ENCODE data around the gene CYP2S1.
"Not testable (repeated sequence)": the region's sequence is repeated elsewhere in the genome, so short reads cannot be mapped to it uniquely, and the experiment has no call there.

CYP2S1 gene

DNA sequence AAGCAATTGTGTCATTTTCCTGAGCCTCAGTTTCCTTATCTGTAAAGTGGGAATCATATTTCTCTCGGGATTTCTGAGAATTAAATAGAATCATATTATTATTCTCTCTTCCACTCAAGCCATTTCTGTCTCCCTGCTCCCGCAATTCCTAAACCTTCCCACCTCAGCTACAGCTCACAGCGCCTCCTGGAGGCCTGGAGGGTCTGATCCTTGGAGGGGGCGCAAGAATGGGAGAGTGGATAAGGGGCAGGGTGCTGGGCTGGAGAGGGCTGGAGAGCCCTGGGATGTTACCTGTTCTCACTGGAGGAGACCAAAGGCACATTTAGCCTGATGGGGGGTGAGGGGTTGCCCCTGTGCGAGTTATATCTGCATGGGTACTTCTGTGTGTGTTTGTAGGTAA lies 31.1 kb upstream of the CYP2S1 start:
- FAIRE-seq (no peak), DNase-seq (ENCODE audit: insufficient read length, low spot score) (no peak)
- TF ChIP-seq, protein P1, sequence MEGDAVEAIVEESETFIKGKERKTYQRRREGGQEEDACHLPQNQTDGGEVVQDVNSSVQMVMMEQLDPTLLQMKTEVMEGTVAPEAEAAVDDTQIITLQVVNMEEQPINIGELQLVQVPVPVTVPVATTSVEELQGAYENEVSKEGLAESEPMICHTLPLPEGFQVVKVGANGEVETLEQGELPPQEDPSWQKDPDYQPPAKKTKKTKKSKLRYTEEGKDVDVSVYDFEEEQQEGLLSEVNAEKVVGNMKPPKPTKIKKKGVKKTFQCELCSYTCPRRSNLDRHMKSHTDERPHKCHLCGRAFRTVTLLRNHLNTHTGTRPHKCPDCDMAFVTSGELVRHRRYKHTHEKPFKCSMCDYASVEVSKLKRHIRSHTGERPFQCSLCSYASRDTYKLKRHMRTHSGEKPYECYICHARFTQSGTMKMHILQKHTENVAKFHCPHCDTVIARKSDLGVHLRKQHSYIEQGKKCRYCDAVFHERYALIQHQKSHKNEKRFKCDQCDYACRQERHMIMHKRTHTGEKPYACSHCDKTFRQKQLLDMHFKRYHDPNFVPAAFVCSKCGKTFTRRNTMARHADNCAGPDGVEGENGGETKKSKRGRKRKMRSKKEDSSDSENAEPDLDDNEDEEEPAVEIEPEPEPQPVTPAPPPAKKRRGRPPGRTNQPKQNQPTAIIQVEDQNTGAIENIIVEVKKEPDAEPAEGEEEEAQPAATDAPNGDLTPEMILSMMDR (IDR thresholded peaks at IDR 0.05; ENCODE audit: insufficient read depth, missing control alignments), result no peak

DNA sequence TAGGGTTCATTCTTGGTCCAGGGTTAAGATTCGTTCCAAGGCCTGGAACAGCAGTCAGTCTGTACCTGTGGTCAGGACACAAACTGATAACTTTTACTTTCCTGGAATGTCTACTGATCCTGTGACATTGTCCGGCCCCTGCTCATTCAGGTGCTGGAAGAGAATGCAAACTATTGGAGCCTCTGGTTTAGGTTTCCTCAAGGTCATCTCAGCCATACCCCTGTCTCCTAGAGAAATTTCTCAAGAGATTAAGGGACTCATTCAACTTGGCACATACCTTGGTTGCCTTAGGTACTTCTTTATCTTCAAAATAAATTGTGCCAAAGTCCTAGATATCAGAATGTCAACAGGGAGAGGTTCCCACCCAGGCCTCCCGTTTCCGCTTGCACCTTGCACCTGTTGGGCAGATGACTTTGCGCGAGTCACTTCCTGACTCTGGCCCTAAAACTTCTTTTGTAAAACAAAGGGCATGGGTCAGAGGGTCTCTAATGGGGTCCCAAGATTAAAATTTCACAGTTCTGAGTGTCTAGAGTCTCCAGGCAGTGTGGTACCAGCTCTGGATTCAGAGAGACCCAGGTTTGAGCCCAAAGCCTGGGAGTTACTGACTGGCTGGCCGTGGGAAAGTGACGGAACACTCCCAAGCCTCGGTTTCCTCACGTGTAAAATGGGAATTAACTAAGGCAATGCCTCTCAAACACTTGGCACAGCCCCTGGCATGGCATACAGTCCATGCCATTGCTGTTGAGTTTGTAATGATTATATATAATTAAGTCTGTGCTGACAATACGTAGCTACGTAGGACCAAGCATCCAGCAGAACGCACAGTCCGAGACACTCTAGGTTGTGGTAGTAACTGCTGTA lies 25.8 kb upstream of the CYP2S1 start:
- DNase-seq (ENCODE audit: insufficient read length, low spot score) (no peak), FAIRE-seq (no peak)
- TF ChIP-seq, protein P1 (IDR thresholded peaks at IDR 0.05; ENCODE audit: insufficient read depth, missing control alignments), result no peak

DNA sequence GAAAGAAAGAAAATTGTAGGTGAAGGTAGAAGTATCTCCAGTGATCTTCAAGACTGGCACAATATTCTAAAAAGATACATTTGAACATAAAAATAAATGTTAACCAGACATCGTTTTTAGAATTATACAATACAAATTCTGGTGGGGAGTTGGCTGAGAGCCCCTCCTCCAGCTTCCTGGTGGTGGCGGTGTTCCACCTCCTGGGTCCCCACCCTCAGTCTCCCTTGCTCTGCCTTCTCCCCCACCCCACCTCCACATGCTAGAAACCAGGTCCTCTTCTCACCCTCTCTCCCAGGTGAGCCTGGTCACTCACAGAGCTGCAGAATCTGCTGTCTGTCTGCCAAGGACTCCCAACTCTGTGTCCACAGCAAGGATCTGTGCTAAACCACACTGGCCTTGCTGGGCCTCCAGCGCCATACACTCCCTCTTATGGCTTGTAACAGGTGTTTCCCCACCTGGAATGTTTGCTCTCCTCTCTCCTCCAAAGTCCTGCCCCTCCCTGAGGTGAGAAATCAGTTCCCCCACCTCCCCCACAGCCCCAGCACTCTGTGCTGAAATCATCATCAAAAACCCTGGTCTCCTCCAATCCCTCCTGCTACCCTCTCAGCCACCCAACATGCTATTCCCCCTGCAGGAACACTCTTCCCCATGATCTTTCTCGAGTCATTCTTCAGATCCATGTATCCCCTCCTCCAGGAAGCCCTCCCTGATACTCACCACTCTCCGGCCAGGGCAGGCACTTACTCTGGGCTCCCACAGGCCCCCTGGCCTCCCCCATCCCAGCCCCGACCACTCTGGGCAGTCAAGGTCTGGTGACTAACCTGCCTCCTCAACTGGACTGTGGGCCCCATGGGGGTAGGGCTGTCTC lies 20.5 kb upstream of the CYP2S1 start:
- TF ChIP-seq, protein P1 (IDR thresholded peaks at IDR 0.05; ENCODE audit: insufficient read depth, missing control alignments), result no peak
- FAIRE-seq (no peak), DNase-seq (ENCODE audit: insufficient read length, low spot score) (no peak)

DNA sequence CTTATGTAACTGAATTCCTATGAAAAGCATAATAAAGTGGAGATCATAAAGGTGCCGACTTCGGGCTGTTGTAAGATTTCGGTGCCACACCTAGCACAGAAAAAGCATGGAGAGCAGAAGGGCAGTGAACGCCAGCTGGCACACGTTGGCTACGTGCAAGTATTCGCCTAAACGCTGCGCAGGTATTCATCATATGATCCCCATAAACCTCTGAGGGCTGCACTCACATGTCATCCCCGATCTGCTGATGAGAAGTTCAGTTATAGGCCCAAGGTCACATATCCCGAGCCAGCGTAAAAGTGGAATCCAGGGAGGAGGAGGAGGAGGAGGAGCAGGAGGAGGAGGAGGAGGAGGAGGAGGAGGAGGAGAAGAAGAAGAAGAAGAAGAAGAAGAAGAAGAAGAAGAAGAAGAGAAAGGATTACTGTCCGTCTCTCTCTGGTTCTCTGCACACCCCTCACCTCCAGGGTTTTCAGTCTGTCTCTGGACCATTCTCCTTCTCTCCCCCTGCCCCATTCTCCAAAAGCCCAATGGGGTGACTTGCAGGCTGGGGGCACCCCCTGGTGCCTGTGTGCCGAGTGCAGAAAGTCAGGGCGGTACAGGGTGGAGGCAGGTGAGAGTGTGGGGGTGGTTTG lies 18.6 kb upstream of the CYP2S1 start:
- FAIRE-seq (no peak), DNase-seq (ENCODE audit: insufficient read length, low spot score) (no peak)
- TF ChIP-seq, protein P1 (IDR thresholded peaks at IDR 0.05; ENCODE audit: insufficient read depth, missing control alignments), result no peak

DNA sequence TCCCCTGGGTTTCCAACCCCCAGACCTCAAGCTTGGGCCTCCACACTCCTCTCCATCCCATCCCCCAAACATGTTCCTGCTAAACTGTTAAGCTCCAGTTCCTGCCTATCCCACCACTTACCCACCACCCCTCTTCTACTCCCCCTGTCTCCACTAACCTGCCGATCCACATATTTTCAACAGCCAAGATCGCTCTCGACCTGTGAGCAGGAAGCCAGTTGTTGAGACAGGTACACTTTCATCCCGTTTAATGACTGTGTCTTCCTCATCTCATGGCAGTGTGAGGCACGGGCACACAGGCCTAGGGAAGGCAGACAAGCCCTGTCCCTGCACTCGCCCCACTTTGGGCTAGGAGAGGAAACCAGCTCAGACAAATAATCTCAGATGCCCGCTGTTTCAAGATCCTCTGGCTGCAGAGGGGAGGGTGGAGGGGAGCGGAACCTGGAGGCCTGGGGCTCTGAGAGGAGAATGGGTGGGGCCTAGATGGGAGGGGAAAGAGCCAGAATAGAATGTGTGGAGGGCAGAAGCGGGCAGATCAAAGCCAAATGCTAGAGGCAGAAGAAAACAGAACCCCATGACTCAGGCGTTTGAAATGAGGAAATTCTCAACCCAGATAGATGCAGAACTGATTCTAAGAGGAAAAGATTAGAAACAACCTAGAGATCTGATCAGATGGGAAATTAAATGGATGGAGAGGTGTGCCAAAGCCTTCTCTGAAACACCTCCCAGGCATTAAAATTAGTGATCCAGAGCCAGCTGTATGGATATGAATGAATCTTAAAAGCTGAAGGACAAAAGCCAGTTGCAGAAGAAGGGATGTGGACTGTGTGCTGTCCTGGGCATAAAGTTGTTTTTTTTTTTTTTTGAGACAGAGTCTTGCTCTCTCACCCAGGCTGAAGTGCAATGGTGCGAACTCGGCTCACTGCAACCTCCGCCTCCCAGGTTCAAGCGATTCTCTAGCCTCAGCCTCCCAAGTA lies 16.9 kb upstream of the CYP2S1 start:
- DNase-seq (ENCODE audit: insufficient read length, low spot score) (no peak), FAIRE-seq (no peak)
- TF ChIP-seq, protein P1 (IDR thresholded peaks at IDR 0.05; ENCODE audit: insufficient read depth, missing control alignments), result no peak

DNA sequence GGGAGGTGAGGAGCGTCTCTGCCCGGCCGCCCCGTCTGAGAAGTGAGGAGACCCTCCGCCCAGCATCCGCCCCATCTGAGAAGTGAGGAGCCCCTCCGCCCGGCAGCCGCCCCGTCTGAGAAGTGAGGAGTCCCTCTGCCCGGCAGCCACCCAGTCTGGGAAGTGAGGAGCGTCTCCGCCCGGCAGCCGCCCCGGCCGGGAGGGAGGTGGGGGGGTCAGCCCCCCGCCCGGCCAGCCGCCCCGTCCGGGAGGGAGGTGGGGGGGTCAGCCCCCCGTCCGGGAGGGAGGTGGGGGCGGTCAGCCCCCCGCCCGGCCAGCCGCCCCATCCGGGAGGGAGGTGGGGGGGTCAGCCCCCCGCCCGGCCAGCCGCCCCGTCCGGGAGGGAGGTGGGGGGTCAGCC lies 12.8 kb upstream of the CYP2S1 start:
- not testable (repeated sequence) for DNase-seq (ENCODE audit: insufficient read length, low spot score); FAIRE-seq
